Erythroblast (primary cell): ENCODE data around the gene ZC3H7B.
"Not testable (repeated sequence)": the region's sequence is repeated elsewhere in the genome, so short reads cannot be mapped to it uniquely, and the experiment has no call there.

Experiments
- DNase-seq, 2 experiments: peaks; one replicate each; lab custom pipeline; 2025; lab: John Stamatoyannopoulos, UW
- GATA1 ChIP-seq: IDR thresholded peaks from 2 replicates; pipeline ENCODE4 v1.6.1; 2011; ENCODE audit warnings: low read depth, mild to moderate bottlenecking, control low read depth, low read length, moderate library complexity
- POLR2A ChIP-seq: IDR thresholded peaks from 2 replicates; pipeline ENCODE4 v1.6.1; 2011; ENCODE audit warnings: mild to moderate bottlenecking, low read length

The ZC3H7B gene

DNA sequence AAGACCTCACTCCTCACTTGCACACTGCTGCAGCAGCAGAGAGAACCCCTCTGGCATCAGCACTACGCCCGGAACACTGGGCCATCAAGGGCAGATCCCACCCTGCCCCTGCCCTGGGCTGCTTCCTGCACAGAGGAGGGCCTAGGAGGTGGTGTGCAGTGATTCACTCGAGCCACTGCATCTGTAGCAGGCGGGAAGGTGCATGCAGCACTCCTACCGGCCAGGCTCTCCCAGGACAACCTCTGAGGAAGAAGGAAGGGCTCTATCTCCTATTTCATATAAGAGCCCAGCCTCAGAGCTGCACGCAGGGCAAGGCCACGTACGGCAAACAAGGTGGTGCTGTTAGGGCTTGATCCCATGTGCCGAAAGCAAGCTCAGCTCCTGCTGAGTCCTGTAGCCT, 29.5 kb upstream of the ZC3H7B start:
- DNase-seq: no peak

DNA sequence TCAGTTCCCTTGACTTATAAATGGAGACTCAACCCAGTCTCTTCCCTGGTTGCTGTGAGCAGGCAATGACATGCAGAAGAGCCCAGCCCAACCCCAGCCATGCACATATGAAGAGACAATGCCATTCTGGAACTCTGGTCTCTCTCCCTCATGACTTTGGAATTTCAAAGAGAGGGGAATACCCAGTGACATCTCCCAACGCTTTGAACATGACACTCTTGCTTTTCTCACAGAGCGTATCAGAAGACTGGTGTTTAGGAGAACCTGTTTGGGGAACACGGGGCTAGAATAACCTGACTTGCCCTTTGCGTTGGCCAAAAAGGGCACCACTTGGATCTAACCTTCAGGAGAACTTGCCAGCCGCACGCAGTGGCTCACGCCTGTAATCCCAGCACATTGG, 28.2 kb upstream of the ZC3H7B start:
- TF ChIP-seq POLR2A (no peak), GATA1 (no peak)
- DNase-seq: no peak

More for the DNA sequence above, 29.5 kb upstream of the ZC3H7B start:
- TF ChIP-seq POLR2A: no peak

DNA sequence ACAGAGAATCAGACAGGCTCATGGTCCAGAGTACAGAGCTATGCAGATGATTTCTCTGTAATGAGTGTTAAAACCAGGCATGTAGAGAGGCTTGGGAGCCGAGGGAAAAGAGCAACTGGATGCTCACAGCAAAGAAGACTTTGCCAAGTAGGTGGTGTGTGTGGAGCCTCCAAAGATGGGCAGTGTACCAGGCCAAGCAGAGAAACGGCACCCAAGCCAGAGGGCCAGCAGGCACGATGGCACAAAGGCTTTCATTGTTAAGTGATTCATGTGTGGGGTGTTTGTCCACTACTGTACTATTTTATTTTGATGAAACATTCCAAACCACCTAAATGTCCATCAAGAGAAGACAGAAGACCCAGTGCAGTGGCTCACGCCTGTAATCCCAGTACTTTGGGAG, 26.5 kb upstream of the ZC3H7B start:
- TF ChIP-seq GATA1 (no peak), POLR2A (no peak)
- DNase-seq: no peak

DNA sequence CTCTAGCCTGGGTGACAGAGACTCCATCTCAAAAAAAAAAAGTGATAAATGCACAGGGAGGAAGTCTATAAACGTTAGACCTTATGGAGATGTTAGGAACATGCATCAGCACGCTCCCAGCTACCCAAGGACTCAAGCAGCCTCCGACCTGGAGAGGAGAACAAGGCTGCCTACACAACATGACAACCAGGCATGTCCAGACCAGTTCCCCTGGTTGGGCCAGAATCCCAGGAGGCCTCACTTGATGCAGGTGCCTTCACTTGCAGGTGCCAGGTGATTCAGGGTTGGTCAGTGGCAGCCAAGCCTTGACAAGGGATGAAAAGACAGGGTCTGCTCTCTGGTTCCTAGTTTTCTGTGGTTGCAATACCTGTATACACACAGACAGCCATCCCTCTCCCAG, 21.3 kb upstream of the ZC3H7B start:
- DNase-seq: no peak
- no peak for TF ChIP-seq POLR2A
- no peak for TF ChIP-seq GATA1

DNA sequence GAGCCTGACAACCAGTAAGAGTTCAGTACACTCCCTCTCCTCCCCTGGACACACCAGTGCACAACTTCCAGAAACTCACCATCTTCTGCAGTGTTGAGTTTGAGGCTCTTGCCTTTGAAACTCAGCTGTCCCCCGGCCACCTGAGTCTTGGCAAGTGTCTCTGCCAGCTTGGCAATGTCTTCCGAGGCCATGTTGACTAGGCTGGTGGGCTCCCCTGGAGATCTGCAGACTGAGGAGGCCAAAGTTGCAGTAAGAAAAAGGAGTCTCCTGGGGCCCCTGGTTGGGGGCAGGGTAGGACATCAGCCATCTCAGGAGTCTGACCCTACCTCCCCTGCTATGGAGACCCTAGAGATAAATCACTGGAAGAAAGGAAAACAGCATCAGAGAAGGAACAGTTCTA, 20.5 kb upstream of the ZC3H7B start:
- no peak for DNase-seq
- no peak for TF ChIP-seq GATA1
- TF ChIP-seq POLR2A: no peak

DNA sequence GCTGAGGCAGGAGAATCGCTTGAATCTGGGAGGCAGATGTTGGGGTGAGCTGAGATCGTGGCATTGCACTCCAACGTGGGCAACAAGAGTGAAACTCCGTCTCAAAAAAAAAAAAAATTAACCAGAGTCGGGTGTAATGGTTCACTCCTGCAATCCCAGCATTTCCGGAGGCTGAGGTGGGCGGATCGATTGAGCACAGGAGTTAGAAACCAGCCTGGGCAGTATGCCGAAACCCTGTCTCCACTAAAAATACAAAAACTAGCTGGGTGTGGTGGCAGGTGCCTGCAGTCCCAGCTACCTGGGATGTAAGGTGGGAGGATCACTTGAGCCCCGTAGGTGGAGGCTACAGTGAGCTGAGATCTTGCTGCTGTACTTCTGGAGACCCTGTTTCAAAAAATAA, 16.9 kb upstream of the ZC3H7B start:
- DNase-seq: no peak
- TF ChIP-seq GATA1 (no peak), POLR2A (no peak)

DNA sequence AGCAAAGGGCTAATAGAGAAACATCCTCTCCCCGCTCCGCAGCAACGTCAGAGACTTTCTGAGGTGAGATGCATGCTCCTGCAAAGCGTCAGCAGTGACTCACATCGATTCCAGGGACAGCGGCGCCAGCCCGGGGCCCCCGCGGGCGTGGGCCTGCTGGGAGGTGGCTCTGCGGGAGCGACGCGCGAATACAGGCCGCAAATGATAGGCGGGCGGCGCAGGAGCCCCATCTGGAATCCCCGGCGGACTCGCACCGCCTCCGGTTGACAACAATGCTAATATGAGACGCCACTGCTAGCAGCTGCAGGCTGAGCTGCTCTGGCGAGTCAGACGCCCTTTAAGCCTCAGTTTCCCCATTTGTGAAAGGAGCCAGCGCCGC, 15.9 kb upstream of the ZC3H7B start:
- DNase-seq: peak; percentile 91 to 95
- no peak for TF ChIP-seq POLR2A
- TF ChIP-seq GATA1: no peak

DNA sequence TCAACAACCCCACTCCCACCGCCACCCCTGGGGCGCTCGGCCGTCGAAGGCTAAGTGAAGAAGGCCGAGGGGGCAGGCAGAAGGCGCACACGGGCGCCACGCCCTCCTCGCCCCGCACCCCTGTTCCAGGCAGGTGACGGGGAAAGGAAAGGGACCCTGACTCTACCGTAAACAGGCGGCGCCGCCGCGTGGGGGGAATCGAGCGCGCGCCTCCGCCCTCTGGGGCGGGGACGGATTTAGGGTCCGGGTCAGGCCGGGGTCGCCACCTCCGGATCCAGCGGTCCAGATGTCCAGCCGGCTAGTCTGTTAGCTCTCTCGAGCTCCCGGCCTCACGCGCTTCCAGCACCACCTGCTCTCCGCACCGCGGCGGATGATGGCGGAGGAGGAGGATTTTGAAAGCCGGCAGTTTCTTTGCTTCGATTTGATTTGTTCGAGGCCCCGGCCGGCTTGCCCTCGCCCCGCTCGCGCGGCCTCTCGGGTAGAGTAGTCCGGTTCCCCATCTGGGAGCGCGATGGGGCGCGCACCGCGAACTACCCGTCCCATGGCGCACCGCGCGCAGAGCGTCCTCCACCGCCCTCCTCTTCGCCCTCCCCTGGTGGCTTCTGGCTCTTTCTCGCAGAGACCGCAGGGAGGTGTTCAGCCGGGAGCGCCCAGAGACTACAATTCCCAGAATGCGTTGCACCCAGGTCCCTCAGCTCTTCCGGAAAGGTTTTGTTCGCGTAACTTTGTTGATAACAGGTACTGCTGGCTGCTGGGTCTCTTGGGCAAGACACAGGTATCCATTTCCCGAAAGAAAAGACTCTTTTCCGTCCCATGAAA, 15.3 kb upstream of the ZC3H7B start, which contains the start of gene RANGAP1:
TSS of gene RANGAP1 (minus strand) at position 368 of the 819 bp plus-strand sequence. CDS start 5,143 bp downstream, outside the sequence.
- TF ChIP-seq POLR2A (peak; percentile 87), GATA1 (no peak)
- DNase-seq: peak; percentile 98 to 99

DNA sequence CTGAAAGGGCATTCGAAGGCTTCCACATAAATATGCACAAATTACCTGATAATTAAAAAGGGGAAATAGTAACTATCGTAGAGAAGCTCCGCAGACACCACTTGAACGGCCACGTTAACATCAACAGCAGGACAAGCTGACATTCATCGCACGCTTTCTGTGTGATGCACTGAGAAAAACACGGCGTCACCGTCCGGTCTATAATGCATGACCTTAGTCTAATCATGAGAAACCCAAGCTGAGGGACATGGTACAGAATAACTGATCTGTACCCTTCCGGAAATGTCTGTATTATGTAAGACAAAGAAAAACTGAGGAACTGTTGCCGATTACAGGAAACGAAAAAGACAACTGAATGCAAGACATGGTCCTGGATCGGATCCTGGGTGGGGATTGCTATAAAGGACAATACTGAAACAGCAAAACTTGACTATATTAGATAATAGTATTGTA, 14.7 kb upstream of the ZC3H7B start:
- TF ChIP-seq GATA1 (no peak), POLR2A (no peak)
- DNase-seq: peak; percentile 84 to 86

DNA sequence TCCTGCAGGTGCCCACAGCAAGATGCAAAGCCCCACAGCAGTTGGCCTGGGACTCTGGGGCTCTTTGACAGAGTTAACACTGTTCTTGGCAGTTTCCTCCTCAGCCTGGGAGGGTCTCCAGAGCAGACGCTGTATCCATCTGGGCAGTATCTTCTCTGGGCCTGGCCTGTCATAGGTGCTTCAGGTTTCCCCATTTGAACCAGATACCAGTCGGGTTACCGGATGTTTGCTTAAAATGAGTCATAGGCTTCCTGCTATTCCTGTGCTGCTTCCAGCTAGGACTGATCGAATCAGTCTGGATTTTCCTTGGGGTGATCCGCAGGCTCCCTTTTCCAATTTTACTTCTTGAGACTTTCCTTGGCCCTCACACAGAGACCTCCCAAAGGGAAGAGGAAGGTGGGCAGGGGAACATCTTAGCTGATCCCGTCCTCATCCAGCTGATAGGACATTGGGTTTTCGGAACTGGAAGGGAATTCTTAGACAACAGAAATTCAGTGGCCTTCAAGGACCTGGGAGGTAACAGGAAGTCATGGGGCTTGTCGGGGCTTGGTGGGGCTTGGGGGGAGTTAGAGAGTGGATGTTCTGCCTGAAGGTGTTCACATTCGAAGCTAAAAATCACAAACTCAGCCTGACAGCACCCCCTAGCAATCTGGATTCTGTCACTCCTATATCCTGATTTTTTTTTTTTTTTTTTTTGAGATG, 12.9 kb upstream of the ZC3H7B start:
- DNase-seq: no peak
- no peak for TF ChIP-seq GATA1
- no peak for TF ChIP-seq POLR2A

DNA sequence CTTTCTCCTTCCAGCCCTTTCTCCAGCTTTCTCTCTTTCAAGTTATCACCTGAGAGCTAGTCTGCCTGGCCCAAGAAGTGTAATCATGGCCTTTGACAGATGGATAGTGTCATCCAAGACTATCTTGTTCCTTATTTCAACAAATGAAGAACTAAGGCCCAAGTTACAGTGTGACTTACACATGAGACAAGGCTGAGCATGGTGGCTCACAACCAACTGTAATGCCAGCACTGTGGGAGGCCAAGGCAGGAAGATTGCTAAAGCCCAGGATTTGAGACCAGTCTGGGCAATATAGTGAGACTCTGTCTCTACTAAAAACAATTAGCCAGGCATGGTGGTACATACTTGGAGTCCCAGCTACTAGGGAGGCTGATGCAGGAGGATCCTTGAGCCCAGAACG, 11.7 kb upstream of the ZC3H7B start:
- no peak for DNase-seq
- no peak for TF ChIP-seq POLR2A
- TF ChIP-seq GATA1: no peak

DNA sequence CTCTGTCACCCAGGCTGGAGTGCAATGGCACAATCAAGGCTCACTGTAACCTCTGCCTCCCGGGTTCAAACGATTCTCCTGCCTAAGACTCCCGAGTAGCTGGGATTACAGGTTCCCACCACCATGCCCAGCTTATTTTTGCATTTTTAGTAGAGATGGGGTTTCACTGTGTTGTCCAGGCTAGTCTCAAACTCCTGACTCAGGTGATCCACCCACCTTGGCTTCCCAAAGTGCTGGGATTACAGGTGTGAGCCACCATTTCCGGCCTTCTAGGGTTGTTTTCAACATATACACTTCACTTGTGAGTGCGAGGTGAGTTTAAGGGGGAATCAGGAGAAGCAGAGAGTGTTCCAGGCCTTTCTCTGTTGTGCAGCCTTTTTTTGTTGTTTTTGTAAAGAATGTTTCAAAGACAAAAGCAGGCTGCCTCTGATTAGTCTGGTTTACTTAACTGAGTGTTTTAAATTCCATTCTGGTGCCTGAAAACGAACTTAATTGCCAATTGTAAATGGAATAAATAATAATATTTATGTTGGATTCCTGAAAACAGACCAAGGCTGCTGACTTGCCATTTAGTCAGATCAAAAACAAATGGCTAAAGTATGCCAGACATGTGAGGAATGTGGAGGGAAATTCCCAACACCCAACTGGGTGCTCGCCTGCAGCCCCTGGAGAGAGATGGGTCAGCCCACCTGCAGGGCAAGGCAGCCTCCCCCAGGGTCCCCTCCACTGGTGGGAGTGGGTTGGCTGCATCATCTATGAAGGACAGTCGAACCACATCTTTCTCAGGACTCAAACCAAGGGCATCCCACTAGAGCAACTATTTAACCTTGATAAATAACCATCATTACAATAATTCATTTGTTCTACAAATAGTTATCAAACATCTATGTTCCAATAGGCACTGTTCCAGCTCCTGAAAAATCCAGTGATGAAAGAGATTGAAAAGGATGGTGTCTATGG, 10.8 kb upstream of the ZC3H7B start:
- DNase-seq: no peak
- no peak for TF ChIP-seq GATA1
- no peak for TF ChIP-seq POLR2A

DNA sequence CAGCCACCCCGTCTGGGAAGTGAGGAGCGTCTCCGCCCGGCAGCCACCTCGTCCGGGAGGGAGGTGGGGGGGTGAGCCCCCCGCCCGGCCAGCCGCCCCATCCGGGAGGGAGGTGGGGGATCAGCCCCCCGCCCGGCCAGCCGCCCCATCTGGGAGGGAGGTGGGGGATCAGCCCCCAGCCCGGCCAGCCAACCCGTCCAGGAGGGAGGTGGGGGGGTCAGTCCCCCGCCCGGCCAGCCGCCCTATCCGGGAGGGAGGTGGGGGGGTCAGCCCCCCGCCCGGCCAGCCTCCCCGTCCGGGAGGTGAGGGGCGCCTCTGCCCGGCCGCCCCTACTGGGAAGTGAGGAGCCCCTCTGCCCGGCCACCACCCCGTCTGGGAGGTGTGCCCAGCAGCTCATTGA, 6.5 kb upstream of the ZC3H7B start:
- DNase-seq: not testable (repeated sequence)
